A673 (cell line): Measurements from ENCODE around the gene IMMP2L. TPM values are rescaled to one million over a fixed set of nuclear protein-coding genes. Genes with fewer than 3 reads are reported as not detected.
"Not testable (repeated sequence)": the region's sequence is repeated elsewhere in the genome, so short reads cannot be mapped to it uniquely, and the experiment has no call there.

Source experiments
- BruUV-seq: library from RNA; stranded (reverse); fragments of 400-500 nt; replicated peaks from 2 replicates; lab custom pipeline; 2021; lab: Mats Ljungman, UMichigan
- CTCF ChIA-PET: fragments of 300-600 bp; sonication (Branson Sonifier 250); formaldehyde crosslinking; loops from one replicate; lab custom pipeline; 2022; ENCODE audit warnings: antibody characterized with exemption; lab: Charles Lee
- POLR2A ChIA-PET: fragments of 300-600 bp; sonication (Branson Sonifier 250); formaldehyde crosslinking; loops from one replicate; lab custom pipeline; 2022; ENCODE audit warnings: antibody characterized with exemption; ENCODE audit not compliant: low non-redundant PET; lab: Charles Lee
- DNase-seq: peaks from one replicate; pipeline ENCODE4 v3.0.0-alpha.2; 2015; ENCODE audit warnings: low spot score
- H3K27ac ChIP-seq: fragments of 200-600 bp; sonication (generic); 2 replicates; pipeline ENCODE4 v1.5.1; 2016; ENCODE audit warnings: mixed run types, low read depth, mild to moderate bottlenecking, mixed read lengths, antibody characterized with exemption, low read length; ENCODE audit not compliant: poor library complexity, severe bottlenecking
- H3K27me3 ChIP-seq: fragments of 200-600 bp; sonication (generic); replicated peaks from 2 replicates; pipeline ENCODE4 v1.6.1; 2017; ENCODE audit warnings: mixed run types, low read depth, mild to moderate bottlenecking, mixed read lengths, antibody characterized with exemption, low read length; ENCODE audit not compliant: insufficient read depth, poor library complexity
- H3K36me3 ChIP-seq: fragments of 200-600 bp; sonication (generic); 2 replicates; pipeline ENCODE4 v1.6.1; 2016; ENCODE audit warnings: mixed run types, mild to moderate bottlenecking, mixed read lengths, antibody characterized with exemption, low read length; ENCODE audit not compliant: insufficient read depth, poor library complexity, severe bottlenecking
- H3K4me1 ChIP-seq: fragments of 200-600 bp; sonication (generic); 2 replicates; pipeline ENCODE4 v1.6.1; 2017; ENCODE audit warnings: mixed run types, mild to moderate bottlenecking, mixed read lengths, antibody characterized with exemption, low read length; ENCODE audit not compliant: insufficient read depth, poor library complexity, severe bottlenecking
- H3K4me3 ChIP-seq: fragments of 200-600 bp; sonication (generic); 2 replicates; pipeline ENCODE4 v1.5.1; 2016; ENCODE audit warnings: low read depth, mixed run types, mild to moderate bottlenecking, mixed read lengths, low read length; ENCODE audit not compliant: poor library complexity, severe bottlenecking
- H3K9me3 ChIP-seq: fragments of 200-600 bp; sonication (generic); 2 replicates; pipeline ENCODE4 v1.6.1; 2016; ENCODE audit warnings: mixed run types, low read depth, mild to moderate bottlenecking, mixed read lengths, antibody characterized with exemption, low read length; ENCODE audit not compliant: poor library complexity, severe bottlenecking
- EZH2 ChIP-seq: fragments of 200-600 bp; sonication (generic); IDR thresholded peaks from 2 replicates; pipeline ENCODE4 v1.6.1; 2017; ENCODE audit warnings: borderline replicate concordance, low read depth, mild to moderate bottlenecking, mixed read lengths, antibody characterized with exemption, low read length; ENCODE audit not compliant: poor library complexity, severe bottlenecking
- intact Hi-C: fragments of 100-400 bp; cut with micrococcal nuclease; formaldehyde crosslinking; loops from one replicate; pipeline ENCODE4 v1.10.0; 2022; ENCODE audit not compliant: unreplicated experiment
- total RNA-seq: library from RNA; stranded (reverse); gene quantifications from 2 replicates; pipeline ENCODE4 v1.2.3, GENCODE V29; 2021
- TF ChIP-seq, protein P1 (sequence below): fragments of 300-800, 200-600 bp; sonication (generic); conservative IDR thresholded peaks from 2 replicates; pipeline ENCODE4 v1.5.1; 2017; ENCODE audit warnings: low read depth, mild to moderate bottlenecking, antibody characterized with exemption, low read length, moderate library complexity, mixed read lengths

Gene IMMP2L
- total RNA-seq, 1 experiment from 2014 or later: 10.0 TPM

DNA sequence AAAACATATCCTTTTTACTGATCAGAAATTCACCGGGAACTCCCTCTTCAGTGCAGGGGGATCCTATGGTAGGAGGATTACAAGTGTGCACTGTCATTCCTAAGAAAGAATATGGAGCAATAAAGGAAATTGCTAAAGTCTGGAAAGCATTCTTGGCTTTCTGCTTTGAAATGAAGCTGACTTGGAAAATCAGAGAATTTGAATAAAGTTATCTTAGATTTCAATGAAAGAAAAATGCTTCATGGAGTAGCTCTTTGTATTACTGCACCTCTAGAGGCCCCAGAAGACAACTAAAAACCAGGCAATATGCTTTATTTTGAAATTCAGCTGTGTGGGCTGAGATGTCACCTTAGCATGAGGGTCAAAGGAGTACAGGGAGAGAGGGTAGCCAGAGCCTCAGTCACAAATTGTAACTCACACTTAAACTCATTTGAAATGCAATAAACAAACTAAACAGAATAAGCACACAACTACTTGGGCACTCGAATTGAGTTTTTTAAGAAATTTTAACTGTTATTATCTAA lies 102.5 kb downstream of the IMMP2L start:
- no TSS peak for BruUV-seq
- Histone ChIP-seq H3K4me1 (no peaks in the 10 kb centered on the region), H3K27ac (no peak overlapping the region), H3K36me3 (no peaks in the 10 kb centered on the region), H3K27me3 (no peaks in the 10 kb centered on the region), H3K4me3 (no peak overlapping the region), H3K9me3 (no peaks in the 10 kb centered on the region)
- intact Hi-C loops: no loop called here
- no peak for DNase-seq
- TF ChIP-seq, protein P1, sequence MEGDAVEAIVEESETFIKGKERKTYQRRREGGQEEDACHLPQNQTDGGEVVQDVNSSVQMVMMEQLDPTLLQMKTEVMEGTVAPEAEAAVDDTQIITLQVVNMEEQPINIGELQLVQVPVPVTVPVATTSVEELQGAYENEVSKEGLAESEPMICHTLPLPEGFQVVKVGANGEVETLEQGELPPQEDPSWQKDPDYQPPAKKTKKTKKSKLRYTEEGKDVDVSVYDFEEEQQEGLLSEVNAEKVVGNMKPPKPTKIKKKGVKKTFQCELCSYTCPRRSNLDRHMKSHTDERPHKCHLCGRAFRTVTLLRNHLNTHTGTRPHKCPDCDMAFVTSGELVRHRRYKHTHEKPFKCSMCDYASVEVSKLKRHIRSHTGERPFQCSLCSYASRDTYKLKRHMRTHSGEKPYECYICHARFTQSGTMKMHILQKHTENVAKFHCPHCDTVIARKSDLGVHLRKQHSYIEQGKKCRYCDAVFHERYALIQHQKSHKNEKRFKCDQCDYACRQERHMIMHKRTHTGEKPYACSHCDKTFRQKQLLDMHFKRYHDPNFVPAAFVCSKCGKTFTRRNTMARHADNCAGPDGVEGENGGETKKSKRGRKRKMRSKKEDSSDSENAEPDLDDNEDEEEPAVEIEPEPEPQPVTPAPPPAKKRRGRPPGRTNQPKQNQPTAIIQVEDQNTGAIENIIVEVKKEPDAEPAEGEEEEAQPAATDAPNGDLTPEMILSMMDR: no peak
- TF ChIP-seq EZH2: no peak
- CTCF ChIA-PET: no interaction called here
- POLR2A ChIA-PET: no interaction called here

GRCh38 chr7:111459065-111459756 lies 103.1 kb downstream of the IMMP2L start:
- H3K27ac ChIP-seq: no peak overlapping the region
- no peaks in the 10 kb centered on the region for H3K9me3 ChIP-seq
- H3K4me1 ChIP-seq: no peaks in the 10 kb centered on the region
- ChIA-PET CTCF (no interaction called here), POLR2A (no interaction called here)
- no TSS peak for BruUV-seq
- no peaks in the 10 kb centered on the region for H3K27me3 ChIP-seq
- no peaks in the 10 kb centered on the region for H3K36me3 ChIP-seq
- TF ChIP-seq, protein P1: no peak
- TF ChIP-seq EZH2: no peak
- intact Hi-C loops: no loop called here
- H3K4me3 ChIP-seq: no peak overlapping the region
- no peak for DNase-seq

DNA sequence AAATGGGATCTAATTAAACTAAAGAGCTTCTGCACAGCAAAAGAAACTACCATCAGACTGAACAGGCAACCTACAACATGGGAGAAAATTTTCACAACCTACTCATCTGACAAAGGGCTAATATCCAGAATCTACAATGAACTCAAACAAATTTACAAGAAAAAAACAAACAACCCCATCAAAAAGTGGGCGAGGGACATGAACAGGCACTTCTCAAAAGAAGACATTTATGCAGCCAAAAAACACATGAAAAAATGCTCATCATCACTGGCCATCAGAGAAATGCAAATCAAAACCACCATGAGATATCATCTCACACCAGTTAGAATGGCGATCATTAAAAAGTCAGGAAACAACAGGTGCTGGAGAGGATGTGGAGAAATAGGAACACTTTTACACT lies 111.6 kb downstream of the IMMP2L start:
- CTCF ChIA-PET, H3K9me3 ChIP-seq, DNase-seq, H3K36me3 ChIP-seq, H3K4me3 ChIP-seq, intact Hi-C loops, POLR2A ChIA-PET, H3K4me1 ChIP-seq, H3K27ac ChIP-seq, BruUV-seq, H3K27me3 ChIP-seq: not testable (repeated sequence)

DNA sequence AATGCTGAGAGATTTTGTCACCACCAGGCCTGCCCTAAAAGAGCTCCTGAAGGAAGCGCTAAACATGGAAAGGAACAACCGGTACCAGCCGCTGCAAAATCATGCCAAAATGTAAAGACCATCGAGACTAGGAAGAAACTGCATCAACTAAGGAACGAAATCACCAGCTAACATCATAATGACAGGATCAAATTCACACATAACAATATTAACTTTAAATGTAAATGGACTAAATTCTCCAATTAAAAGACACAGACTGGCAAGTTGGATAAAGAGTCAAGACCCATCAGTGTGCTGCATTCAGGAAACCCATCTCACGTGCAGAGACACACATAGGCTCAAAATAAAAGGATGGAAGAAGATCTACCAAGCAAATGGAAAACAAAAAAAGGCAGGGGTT lies 114.8 kb downstream of the IMMP2L start:
- H3K9me3 ChIP-seq, CTCF ChIA-PET, H3K36me3 ChIP-seq, BruUV-seq, H3K4me1 ChIP-seq, POLR2A ChIA-PET, H3K27me3 ChIP-seq, intact Hi-C loops, H3K4me3 ChIP-seq, H3K27ac ChIP-seq, DNase-seq: not testable (repeated sequence)
